Neural crest cell (in vitro differentiated cells): Measurements from ENCODE around the gene RALGDS. TPM values are rescaled to one million over a fixed set of nuclear protein-coding genes. Genes with fewer than 3 reads are reported as not detected.
A peak's percentile ranks its signal among the peaks of the same experiment; 100 is the strongest.

Source experiments
- DNase-seq: peaks from one replicate; pipeline ENCODE4 v3.0.0; 2021; ENCODE audit warnings: low read depth, mixed read lengths, low spot score
- H3K27ac Mint-ChIP-seq: one replicate; pipeline ENCODE4 v1.8.0; 2021; ENCODE audit warnings: mild to moderate bottlenecking, mixed read lengths; ENCODE audit not compliant: unreplicated experiment
- H3K27me3 Mint-ChIP-seq: 2 replicates; pipeline ENCODE4 v1.8.0; 2021; ENCODE audit warnings: low read depth, mild to moderate bottlenecking, mixed read lengths
- H3K36me3 Mint-ChIP-seq: 2 replicates; pipeline ENCODE4 v1.8.0; 2021; ENCODE audit warnings: low read depth, mild to moderate bottlenecking, mixed read lengths
- H3K4me1 Mint-ChIP-seq: 2 replicates; pipeline ENCODE4 v1.8.0; 2021; ENCODE audit warnings: mixed read lengths
- H3K4me3 Mint-ChIP-seq: one replicate; pipeline ENCODE4 v1.8.0; 2021; ENCODE audit warnings: mild to moderate bottlenecking, mixed read lengths
- H3K9me3 Mint-ChIP-seq: 2 replicates; pipeline ENCODE4 v1.8.0; 2021; ENCODE audit warnings: mixed read lengths
- total RNA-seq: library from RNA; stranded (reverse); gene quantifications from 2 replicates; pipeline ENCODE4 v1.2.1, GENCODE V29; 2021
- TF ChIP-seq, protein P1 (sequence below): fragments of 200-600 bp; sonication (generic); conservative IDR thresholded peaks from 2 replicates; pipeline ENCODE4 v1.5.0; 2021; ENCODE audit warnings: antibody characterized with exemption, mild to moderate bottlenecking

The RALGDS gene
- total RNA-seq, 1 donor from 2014 or later: 73.8 TPM

DNA sequence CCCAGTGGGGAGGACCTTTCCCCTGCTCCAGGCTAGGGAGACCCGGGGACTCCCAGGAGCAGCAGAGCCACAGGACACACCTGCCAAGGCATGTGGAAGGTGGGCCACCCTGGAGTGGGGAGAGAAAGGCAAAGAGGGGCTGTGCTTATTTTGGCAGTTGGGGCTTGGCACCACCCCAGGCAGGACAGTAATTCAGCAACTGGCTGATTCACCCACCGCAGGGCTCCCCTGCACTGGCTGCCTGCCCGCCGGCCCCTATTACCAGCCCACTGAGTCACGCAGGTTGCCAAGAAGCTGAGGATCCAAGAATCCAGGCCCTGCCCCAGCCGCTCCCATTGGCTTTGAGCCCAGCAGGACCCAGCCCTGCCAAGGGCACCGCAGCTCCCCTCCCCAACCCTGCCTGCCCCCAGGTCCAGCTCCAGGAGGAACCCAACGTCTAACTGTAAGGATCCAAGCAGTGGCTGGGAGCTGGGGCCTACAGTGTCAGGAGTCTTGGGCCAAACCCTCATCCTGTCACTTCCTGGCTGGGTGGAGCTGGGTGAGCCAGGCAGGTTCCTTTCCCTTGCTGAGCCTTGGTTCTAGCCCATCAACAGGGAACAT is 14.2 kb upstream of the RALGDS start:
- Mint-ChIP-seq H3K9me3 (no peaks in the 10 kb centered on the region), H3K27ac (no peak overlapping the region), H3K27me3 (no peaks in the 10 kb centered on the region), H3K4me1 (peaks cover 18% of the 10 kb centered on the region), H3K4me3 (no peak overlapping the region), H3K36me3 (no peaks in the 10 kb centered on the region)
- TF ChIP-seq, protein P1, sequence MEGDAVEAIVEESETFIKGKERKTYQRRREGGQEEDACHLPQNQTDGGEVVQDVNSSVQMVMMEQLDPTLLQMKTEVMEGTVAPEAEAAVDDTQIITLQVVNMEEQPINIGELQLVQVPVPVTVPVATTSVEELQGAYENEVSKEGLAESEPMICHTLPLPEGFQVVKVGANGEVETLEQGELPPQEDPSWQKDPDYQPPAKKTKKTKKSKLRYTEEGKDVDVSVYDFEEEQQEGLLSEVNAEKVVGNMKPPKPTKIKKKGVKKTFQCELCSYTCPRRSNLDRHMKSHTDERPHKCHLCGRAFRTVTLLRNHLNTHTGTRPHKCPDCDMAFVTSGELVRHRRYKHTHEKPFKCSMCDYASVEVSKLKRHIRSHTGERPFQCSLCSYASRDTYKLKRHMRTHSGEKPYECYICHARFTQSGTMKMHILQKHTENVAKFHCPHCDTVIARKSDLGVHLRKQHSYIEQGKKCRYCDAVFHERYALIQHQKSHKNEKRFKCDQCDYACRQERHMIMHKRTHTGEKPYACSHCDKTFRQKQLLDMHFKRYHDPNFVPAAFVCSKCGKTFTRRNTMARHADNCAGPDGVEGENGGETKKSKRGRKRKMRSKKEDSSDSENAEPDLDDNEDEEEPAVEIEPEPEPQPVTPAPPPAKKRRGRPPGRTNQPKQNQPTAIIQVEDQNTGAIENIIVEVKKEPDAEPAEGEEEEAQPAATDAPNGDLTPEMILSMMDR: no peak
- DNase-seq: no peak

DNA sequence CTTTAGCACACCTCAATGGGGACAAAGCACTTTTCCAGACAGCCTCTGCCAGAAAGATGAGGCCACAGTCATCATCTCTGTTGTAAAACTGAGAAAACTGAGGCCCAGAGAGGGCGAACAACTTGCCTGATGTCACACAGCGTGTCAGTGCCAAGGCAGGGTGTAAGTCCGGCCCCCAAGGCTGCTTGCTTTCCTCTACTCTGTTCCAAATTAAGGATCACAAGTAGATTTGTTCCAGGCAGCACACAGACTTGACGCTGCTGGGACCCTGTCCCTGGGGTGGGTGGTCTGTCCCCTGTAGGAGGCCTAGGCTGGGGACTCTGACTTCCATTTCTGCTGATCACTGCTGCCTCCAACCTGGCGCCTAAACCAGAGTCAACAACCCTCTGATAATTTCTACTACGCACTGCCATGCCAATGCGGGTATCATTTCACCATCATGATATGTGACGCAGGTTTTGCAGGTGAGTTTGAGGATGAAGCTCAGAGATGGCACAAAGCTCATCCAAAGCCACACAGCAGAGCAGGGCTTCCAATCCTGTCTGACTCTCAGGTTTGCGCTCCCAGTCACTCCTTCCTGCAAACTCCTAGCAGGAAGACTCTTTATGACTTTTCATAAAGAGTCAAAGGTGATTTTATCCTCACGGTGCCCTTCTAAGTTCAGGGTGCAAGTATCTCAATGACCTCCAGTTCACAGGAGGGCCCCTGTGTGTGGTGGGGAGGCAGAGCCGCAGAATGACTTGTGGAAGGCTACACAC is 13.5 kb upstream of the RALGDS start:
- no peak for DNase-seq
- no peak overlapping the region for H3K4me3 Mint-ChIP-seq
- TF ChIP-seq, protein P1: no peak
- no peaks in the 10 kb centered on the region for H3K9me3 Mint-ChIP-seq
- no peaks in the 10 kb centered on the region for H3K36me3 Mint-ChIP-seq
- H3K27me3 Mint-ChIP-seq: no peaks in the 10 kb centered on the region
- H3K27ac Mint-ChIP-seq: peak overlapping the region; percentile 99
- peaks cover 18% of the 10 kb centered on the region for H3K4me1 Mint-ChIP-seq

DNA sequence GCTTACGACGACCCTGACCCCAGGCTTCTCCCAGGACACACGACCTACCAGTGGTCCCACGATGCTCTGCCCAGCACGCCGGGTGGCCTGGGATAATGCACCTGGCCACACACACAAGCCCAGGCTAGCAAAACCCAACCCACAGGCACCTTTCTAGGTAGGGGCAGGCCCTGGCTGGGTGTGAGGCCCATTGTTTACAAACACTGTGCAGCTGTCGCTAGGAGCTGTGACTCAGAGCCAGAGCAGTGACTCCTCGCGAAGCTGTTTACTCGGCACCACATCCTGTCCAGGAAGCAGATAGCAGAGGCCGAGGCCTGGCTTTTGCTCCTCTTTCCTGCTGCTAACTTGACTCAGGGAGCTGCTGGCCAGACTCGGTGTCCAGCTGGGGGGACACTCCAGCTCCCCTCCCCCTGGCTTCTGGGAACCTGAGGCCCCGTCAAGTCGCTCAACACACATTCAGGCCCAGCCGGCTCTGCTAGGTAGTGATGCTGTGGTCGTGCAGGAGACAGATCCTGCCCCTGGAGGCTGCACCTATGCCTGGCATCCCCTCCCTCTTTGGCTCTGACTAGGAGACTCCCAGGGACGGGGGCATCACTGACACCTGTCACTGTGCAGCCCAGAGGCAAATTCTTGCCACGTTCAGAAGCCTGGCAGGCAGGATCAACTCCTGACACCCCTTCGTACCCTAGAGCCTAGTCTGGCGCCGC is 12.8 kb upstream of the RALGDS start:
- H3K4me1 Mint-ChIP-seq: peaks cover 18% of the 10 kb centered on the region
- H3K36me3 Mint-ChIP-seq: no peaks in the 10 kb centered on the region
- peak overlapping the region; percentile 99 for H3K27ac Mint-ChIP-seq
- no peak for DNase-seq
- H3K9me3 Mint-ChIP-seq: no peaks in the 10 kb centered on the region
- TF ChIP-seq, protein P1: no peak
- peak overlapping the region; percentile 27 for H3K4me3 Mint-ChIP-seq
- no peaks in the 10 kb centered on the region for H3K27me3 Mint-ChIP-seq

- no peak overlapping the region for H3K27ac Mint-ChIP-seq
- H3K4me1 Mint-ChIP-seq: peaks cover 18% of the 10 kb centered on the region
Measured at GRCh38 chr9:133132174-133132573, 11.1 kb upstream of the RALGDS start.

GRCh38 chr9:133131506-133131905 is 10.5 kb upstream of the RALGDS start:
- DNase-seq: no peak
- Mint-ChIP-seq H3K36me3 (no peaks in the 10 kb centered on the region), H3K4me3 (no peak overlapping the region), H3K9me3 (no peaks in the 10 kb centered on the region), H3K27me3 (no peaks in the 10 kb centered on the region), H3K27ac (no peak overlapping the region), H3K4me1 (peaks cover 22% of the 10 kb centered on the region)
- TF ChIP-seq, protein P1: no peak

More at GRCh38 chr9:133132174-133132573, 11.1 kb upstream of the RALGDS start:
- Mint-ChIP-seq H3K36me3 (no peaks in the 10 kb centered on the region), H3K4me3 (no peak overlapping the region), H3K9me3 (no peaks in the 10 kb centered on the region), H3K27me3 (no peaks in the 10 kb centered on the region)
- TF ChIP-seq, protein P1: no peak
- no peak for DNase-seq
